Ovary (tissue), 3 donors: ENCODE data around the gene DCAF15.

ENCODE experiments used
- EP300 ChIP-seq: sonication (generic); formaldehyde crosslinking; IDR thresholded peaks from one replicate; pipeline ENCODE4 v1.6.1; 2017; ENCODE audit warnings: antibody characterized with exemption
- POLR2A ChIP-seq: fragments of 450-650 bp; IDR thresholded peaks from one replicate; pipeline ENCODE4 v1.6.1; 2017; ENCODE audit warnings: antibody characterized with exemption, mild to moderate bottlenecking, moderate library complexity
- TF ChIP-seq, protein P1 (sequence below), 3 donors: fragments of 450-650 bp in 2 of 3; fragments of 200-600 bp in 1 of 3; IDR thresholded peaks; one replicate each; pipeline versions ENCODE4 v1.5.1 to v1.8.0; 2016 to 2022; ENCODE audit warnings: antibody characterized with exemption in 3 of 3, mild to moderate bottlenecking in 1 of 3
- donor health status: DM: no; HTN: no; CAD: no.

GRCh38 chr19:13952154-13952930 is at the start of gene DCAF15:
- TF ChIP-seq, protein P1, sequence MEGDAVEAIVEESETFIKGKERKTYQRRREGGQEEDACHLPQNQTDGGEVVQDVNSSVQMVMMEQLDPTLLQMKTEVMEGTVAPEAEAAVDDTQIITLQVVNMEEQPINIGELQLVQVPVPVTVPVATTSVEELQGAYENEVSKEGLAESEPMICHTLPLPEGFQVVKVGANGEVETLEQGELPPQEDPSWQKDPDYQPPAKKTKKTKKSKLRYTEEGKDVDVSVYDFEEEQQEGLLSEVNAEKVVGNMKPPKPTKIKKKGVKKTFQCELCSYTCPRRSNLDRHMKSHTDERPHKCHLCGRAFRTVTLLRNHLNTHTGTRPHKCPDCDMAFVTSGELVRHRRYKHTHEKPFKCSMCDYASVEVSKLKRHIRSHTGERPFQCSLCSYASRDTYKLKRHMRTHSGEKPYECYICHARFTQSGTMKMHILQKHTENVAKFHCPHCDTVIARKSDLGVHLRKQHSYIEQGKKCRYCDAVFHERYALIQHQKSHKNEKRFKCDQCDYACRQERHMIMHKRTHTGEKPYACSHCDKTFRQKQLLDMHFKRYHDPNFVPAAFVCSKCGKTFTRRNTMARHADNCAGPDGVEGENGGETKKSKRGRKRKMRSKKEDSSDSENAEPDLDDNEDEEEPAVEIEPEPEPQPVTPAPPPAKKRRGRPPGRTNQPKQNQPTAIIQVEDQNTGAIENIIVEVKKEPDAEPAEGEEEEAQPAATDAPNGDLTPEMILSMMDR (IDR thresholded peaks at IDR 0.05), result no peak
- TF ChIP-seq POLR2A (peak; percentile 37), EP300 (no peak)
